ENCODE data around the gene ZNF326.
A peak's percentile ranks its signal among the peaks of the same experiment; 100 is the strongest.
"Not testable (repeated sequence)": the region's sequence is repeated elsewhere in the genome, so short reads cannot be mapped to it uniquely, and the experiment has no call there.

The ZNF326 gene

DNA sequence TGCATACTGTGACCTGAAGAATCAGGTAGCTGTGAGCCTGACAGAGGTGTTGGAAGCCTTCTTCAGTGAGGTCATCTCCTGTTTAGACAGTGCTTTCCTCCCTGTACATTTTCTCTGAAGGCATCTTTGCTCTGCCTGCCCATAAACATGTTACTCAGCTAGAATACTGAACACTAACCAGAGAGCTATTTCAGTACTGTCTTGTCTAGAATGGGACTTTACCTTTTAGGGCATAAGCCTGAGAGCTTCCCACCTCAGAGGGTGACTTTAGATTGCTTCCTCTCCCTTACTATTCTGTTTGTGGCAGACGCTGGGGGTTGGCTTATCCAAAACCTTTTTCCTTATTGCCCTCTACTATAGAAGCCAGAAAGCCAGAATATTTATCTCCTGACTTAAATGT, 23.3 kb upstream of the ZNF326 start:
- DNase-seq = no peak

DNA sequence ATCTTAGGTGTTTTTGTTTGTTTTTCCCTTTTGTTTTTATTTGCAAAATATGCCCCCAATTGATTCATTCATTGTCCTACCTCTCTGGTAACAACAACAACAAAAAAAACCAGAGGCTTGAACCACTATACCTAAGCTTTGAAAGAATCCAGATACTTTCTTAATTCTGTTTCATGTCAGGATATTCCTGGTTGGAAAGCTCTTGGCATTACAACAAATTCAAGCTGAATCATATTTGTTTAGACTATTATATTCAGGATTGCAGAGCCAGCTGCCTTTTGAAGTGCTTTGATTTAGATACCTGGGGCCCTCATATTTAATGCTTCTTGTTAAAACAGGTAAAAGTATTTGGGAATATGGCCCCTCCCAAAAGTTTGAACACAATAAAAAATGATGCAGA, 22.9 kb upstream of the ZNF326 start:
- no peak for DNase-seq

DNA sequence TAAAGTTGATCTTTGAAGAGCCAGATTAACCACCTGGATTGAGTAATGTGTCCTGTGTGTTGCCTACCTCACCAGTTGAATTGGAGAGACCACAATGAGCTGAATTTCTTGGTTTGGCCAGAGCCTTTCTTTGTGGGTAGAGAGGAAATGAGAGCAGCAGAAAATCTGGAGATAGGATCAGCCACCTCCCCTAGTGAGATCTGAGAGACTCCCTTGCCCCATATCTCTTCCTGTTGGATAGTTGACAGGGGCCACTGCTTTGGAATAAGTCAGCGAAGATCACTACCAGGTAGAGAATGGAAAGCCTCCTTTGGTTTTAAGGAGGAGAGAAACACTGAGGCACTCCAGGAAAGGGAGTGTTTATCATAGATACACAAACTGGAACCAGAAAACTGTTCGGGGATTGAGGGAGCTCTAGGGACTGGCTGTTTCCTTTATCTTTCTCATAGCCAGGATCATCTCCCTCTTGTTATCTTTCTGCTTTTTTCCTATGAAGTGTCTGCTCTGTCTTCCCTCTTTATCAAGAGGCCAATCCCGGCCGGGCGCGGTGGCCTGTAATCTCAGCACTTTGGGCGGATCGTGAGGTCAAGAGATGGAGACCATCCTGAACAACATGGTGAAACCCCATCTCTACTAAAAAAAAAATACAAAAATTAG, 21.3 kb upstream of the ZNF326 start:
- no peak for DNase-seq

DNA sequence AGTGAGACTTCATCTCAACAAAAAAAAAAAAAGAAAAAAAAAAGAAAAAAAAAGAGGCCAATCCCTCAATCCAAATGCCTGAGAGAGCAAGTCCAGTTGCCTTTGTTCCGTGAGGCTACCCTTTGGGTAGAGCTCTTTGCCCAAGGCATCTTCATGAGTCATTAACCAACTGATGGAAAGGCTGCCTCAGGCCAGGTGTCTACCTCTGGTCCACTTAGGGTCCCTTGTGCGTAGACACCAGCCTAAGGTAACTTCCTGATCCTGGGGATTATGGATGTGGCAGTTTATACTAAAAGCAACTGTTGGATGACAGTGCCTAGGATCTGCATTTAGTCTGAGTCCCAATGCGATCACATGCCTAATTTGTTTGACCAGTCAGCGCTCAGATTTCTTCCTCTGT, 20.7 kb upstream of the ZNF326 start:
- no peak for DNase-seq

DNA sequence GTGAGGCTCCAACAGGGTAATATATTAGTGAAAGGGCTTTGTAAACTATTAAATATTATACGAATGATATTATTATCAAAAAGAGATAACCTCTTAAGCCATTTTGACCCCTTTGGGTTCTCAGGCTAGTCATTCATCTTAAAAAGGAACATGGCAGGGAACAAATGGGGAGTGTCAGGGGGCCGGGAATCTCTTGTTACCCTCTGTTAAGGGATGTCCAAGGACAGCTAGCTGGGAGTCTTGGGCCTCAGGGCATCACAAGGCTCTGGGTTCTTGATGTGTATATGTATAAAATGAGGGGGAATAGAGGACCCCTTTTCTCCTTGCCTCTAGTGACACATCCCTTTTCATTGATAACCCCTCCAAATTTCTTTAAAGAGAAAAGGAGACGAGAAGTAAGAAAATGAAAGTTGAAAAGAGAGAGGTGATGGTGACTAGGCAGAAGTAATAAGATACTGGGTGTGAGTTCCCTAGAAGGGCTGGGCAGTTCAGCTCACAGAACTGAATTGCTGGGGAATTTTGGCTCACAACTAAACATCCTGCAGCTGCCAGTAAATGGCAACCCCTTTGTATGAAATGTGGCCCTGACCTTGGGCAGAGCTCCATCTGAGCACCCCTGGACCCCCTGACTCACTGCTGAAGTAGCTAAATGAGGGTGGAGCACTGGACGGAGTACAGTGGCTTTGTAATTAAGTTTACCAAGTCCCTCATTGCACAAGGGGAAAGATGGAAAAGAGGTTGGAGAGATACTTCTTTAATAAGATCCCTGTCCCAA, 20.0 kb upstream of the ZNF326 start:
- DNase-seq = no peak

DNA sequence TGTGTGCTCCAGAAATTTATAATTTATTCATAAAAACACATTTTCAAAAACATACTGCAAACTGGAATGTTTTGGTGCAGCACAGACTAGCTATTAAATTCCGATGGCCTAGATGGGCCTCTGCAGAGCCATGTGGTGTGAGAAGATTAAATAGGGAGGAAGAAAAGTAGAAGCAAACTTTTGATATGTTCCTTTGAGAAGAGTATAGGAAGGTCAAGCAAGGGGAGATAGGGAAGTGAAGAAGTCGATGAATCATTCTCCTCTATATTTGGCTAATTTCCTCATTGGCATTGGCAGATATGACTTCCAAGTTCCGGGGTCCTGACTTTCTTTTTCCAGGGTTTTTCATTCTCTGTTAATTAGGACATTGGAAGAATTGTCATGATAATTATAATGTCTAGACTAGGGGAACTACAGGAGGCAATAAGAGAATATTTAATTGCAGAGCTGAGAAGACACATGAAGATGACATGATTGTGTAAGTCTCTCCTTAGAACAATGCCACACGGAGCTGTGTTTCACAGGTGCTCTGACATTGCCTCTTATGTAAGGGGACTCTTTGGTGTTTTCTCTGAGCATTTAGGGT, 19.3 kb upstream of the ZNF326 start:
- DNase-seq = no peak

DNA sequence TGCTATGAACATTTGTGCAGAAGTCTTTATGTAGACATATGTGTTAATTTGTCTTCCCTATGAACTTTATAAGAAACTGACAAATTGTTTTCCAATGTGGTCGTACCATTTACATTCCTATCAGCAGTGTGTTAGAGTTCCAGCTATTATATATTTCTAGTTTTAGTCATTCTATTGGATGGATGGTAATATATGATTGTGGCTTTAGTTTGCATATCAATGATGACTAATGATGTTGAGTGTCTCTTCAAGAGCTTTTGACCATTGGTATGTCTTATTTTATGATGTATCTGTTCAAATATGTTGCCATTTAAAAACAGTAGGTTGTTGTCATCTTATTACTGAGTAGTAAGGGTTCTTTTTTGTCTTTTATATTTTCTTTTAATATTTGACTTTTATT, 16.2 kb upstream of the ZNF326 start:
- no peak for DNase-seq

DNA sequence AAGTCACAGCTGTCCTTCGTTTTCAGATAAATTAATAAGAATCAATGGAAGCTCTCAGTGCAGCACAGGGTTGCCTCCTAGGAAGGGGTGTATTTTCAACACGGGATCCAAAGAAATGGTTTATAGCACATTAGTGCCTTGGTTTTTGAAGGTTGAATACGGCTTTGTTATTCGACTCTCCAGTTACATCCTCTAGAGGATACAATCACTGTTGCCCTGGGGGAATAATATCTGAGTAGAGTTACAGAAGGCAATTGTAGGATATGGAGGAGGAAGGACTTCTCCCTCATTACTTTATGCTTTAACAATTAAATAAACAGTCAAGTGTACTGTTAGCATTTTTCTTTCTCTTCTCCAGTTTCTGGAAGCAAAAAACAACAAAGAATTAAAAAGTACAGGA, 14.3 kb upstream of the ZNF326 start:
- no peak for DNase-seq

DNA sequence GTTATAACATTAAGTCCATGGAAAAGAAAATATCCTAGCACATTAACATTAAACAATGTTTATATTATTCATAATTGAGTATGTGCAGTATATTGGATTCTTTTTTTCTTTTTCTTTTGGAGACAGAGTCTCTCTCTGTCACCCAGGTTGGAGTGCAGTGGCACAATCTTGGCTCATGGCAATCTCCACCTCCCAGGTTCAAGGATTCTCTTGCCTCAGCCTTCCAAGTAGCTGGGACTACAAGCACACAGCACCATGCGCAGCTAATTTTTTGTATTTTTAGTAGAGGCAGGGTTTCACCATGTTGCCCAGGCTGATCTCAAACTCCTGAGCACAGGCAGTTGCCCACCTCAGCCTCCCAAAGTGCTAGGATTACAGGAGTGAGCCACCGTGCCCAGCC, 12.1 kb upstream of the ZNF326 start:
- not testable (repeated sequence) for DNase-seq

DNA sequence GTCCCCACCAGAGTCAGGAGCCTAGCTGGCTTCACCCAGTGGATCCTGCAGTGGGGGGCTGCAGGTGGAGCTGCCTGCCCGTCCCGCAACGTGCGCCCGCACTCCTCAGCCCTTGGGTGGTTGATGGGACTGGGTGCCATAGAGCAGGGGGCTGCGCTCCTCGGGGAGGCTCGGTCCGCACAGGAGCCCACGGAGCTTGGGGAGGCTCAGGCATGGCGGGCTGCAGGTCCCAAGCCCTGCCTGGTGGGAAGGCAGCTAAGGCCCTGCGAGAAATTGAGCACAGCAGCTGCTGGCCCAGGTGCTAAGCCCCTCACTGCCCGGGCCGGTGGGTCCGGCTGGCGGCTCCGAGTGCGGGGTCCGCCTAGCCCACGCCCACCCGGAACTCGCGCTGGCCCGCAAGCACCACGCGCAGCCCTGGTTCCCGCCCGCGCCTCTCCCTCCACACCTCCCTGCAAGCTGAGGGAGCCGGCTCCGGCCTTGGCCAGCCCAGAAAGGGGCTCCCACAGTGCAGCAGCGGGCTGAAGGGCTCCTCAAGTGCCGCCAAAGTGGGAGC, 10.3 kb upstream of the ZNF326 start:
- not testable (repeated sequence) for DNase-seq

DNA sequence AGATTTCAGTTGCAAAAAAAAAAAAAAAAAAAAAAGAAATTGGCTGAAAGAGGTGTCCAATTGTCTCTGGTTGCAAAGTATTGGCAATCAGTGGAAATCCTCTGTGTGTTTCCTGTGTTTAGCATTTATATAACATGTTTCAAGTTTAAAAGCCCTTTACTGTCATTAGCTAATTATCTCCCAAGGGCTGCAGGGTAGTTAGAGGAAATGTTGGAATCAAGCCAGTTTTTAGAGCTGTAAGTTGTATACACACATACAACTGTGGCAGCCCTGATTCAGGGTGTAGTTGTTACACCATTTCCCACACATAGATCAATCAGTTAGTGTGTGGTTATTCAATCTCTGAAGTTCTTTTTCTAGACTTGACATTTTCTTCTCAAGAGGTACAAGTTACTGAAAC, 8.9 kb upstream of the ZNF326 start:
- peak; percentile 37 for DNase-seq

DNA sequence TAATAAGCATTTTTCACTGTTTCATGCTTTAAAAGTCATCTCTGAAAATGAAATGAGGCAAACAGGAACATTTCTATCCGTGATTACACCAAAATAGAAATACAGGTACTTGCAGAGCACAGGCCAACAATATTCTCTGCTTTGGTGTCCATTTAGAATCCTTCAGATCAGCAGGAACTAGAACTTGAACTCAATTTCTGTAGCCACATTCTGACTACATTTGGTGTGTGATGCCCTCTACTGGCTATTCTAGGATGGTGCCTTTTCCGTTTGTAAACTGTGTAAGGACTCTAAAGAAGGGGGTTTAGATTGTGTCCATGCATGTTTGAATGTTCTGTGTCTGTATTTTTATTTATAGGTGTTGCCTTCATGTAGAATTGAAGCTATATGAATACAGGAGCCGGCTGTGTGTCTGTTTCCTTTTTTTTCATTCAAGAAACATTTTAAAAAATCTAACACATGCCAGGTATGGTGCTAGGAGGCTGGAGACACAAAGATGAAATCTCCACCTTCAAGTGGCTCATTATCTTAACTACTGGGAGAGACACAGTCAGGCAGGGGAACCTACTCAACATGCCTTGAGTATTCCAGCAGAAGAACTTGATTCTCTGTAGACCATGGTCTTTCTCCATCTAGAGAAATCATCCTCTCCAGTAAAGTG, 7.6 kb upstream of the ZNF326 start:
- DNase-seq = peak; percentile 61

DNA sequence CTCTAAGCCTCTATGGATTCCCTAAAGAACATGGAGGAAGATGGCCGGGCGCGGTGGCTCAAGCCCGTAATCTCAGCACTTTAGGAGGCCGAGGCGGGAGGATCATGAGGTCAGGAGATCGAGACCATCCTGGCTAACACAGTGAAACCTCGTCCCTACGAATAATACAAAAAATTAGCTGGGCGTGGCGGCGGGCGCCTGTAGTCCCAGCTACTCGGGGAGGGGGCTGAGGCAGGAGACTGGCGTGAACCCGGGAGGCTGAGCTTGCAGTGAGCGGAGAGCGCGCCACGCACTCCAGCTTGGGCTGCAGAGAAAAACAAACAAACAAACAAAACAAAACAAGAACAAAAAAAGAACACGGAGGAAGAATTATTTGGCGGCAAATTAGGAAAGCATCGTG, 5.8 kb upstream of the ZNF326 start:
- DNase-seq = no peak

DNA sequence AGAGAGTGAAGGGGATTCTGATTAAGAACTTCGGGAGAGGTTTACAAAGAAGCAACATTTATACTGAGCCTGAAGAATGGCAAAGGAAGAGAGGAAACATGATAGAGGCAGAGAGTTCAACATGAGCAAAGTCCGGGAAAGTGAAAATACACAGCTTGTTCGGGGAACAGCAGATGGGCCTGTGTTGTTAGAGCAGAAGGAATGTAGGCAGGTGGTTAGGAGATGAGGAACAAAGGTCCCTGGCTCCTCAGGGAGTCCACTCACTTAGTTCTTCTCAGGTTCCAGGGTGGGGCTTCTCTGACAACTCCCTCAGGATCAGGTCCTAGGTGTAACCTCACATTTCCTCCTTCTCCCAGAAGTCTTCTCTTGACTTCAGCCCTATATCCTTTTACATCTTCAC, 5.1 kb upstream of the ZNF326 start:
- DNase-seq = no peak

DNA sequence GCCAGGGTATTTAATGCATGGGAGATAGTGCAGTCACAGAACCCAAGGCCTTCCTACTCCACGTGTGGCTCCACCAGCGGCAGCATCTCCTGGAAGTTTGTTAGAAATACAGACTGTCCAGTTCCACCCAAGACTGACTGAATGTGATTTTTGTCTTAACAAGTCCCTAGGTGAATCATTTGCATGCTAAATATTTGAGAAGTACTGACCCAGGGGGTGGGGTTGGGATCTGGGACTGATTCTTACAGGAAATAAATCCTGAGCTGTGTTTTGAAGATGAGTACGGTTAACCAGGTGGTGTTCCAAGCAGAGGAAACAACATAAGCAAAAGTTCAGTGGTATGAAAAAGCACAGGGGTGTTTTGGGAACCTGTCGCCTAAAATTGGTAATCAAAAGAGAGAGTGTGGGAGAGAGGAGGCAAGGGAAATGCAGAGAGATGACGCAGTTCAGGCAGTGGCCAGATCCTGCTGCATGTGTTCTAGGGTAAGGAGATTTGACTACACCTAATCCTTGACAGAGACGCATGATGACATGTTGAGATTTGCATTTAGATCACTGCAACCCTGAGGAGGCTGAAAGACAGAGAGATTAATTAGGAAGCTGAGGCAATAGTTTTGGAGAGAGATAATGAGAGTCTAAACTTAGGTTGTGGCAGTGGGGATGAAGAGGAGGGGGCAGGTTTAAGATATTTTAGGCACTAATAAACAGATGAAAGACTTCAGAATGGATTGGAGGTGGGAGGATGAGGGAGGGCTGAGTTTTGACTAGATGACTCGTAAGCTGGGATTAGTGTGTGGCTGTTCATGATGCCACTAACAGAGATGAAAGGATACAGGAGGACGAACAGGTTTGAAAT, 3.7 kb upstream of the ZNF326 start:
- no peak for DNase-seq

DNA sequence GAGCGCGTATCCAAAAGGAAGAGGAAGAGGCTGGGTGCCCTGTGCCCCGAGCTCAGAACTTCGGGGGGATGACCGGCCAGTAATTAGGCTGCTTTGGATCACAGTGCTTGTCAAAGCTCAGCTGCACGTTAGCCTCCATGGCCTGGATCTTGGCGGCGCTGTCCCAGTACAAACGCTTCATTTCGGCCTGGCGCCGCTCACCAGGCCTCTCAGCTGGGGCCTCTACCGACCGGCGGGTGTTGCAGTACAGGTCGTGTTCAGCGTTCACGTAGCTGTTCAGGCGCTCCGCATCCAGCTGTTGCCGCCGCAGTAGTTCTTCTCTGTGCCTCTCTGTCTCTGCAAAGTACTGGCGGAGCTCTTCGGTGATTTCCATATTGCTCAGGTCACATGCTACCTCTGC, 1.4 kb upstream of the ZNF326 start:
- DNase-seq = no peak

DNA sequence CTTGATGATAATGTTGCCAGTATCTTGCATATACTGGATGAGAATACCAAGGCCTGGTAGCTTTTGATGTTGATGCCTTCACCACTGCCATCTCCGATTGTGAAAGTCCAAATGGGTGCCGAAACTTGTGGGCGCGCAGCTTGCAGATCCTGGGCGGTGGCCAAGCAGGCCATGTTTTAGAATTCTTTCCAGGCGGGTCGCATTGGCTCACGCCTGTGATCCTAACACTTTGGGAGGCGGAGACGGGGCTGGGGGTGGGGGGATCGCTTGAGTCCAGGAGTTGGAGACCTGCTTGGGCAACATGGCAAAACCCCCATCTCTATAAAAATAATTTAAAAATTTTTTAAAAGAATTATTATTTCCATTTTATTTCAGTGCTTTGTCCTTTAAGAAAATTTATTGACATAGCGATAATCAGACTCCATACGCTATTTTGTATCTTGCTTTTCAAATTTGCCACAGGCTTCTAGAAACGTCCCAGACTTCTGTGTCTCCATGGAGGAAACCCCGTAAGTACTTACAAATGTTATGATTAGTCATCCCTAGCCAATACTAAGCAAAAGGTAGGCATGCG, 592 bp upstream of the ZNF326 start:
- no peak for DNase-seq

DNA sequence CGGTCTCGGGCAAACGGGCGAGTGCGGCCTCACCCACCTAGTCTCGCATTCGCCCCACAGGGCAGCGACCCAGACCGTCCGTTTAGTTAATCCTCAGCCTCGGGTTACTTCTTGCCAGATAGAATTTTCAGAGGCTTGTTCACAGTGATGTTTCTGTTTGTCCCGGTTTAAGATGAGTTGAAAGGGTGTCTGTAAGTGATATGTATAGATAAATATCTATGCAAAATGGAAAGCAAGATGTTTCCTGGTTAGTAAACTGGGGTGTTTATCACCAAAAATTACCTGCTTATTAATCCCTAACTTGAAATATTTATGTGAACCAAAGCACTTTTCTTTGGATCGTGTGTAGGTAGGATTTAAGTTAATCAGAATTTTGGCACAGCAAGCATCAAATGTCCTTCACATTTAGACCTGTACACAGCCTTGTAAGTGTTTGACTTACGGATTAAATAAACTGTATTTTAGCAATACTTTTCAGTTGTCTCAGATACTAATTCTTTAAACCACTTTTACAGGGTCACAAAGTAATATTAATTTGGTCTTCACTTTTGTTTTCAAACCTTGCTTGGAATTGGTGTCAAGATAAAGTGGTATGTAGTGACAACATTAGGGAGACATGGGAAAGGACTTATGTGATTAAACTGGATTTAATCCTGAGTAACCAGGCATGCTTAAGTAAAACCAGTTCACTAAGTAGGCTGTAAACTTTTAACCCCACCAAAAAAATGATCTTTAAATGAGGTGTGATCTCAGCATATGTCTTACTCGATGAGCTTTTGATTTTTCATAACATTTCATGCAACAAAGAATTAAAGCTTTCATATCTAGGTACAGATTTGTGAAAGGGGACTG, 914 bp downstream of the ZNF326 start:
- no peak for DNase-seq

DNA sequence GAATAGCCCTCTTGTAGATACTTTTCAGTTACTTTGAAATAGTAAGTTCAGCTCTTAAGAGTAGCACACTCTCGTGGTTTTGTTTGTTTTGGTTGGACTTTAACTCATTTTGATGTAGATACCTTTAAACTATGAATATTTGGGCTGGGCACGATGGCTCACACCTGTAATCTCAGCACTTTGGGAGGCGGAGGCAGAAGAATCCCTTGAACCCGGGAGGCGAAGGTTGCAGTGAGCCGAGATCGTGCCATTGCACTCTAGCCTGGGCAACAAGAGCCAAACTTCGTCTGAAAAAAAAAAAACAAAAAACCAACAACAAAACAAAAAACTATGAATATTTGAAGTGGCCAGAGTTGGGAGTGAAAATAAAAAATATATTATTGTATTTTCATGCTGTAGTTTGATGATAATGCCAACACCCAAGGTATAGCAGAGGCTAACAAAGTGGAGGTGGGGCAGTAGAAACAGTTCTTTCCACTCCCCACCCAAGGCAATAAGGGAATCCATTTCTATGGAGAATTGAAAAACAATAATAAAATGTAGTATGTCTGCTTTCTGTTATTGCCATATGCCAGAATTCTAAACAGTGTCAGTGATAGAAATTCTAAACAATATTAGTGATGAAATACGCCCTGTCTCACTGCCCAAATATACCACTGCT, 1.7 kb downstream of the ZNF326 start:
- DNase-seq = no peak

DNA sequence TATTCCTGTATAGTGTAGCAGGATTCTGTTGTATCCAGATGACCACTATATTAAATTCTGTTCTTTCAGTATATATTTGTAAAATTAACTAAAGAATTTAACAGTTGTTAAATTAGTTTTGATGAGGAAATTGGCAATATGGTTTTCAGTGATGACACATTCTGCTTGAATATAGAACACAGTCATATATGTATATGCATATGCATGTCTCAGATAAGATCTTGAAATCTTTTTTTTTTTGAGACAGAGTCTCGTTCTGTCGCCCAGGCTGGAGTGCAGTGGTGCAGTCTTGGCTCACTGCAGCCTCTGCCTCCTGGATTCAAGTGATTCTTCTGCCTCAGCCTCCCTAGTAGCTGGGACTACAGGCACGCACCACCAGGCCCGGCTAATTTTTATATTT, 2.2 kb downstream of the ZNF326 start:
- DNase-seq = not testable (repeated sequence)

DNA sequence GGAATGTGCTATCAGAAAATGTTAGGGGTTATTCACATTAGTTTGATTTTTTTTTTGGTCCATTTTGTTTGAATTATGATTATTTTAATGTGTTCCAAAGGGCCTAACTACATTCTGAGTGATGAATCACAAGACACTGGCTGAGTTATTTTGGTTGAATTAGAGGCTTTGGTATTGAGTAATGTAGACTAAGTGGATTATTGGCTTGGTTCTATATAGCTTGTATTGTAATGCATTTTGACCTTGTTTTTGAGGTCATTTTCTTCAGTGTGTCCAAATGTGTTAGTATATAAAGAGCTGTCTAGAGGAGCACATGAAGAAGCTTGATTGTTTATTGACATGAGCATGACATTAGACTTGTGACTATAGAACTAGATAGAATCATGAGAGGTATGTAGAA, 3.4 kb downstream of the ZNF326 start:
- DNase-seq = no peak
